ENCODE measurements around the gene APPL2. TPM values are rescaled to one million over a fixed set of nuclear protein-coding genes. Genes with fewer than 3 reads are reported as not detected.

APPL2 gene
- total RNA-seq, 1 experiment from 2014 or later, result 16.1 TPM

DNA sequence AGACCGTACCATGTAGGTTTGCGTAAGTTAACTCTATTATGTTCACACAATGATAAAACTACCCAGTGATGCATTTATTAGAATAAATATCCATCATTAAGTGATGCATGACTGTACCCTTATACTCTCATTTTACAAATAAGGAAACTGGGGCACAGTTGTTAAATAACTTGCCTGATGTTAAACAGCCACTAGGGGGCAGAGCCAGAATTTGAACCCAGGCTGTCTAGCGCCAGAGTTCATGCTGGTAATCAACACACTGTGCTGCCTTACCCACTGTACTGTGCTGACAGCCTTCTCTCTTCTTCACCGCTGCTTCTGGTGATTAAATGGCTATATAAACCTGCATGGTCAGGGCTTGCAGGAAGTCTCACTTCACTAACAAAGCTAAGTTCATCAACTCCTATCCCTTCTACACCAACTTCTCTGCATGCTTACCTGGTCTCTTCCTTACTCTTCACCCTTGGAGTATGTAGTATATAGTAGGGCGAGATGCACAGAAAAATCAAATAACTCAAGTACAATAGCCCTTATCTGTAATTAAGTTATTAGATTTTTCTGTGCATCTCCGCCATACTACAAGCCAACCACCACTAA lies 43.6 kb upstream of the APPL2 start:
- Mint-ChIP-seq H3K27ac (no peak overlapping the region), H3K9me3 (no peaks in the 10 kb centered on the region; the same call in 1 of the 2 replicates), H3K4me3 (no peak overlapping the region), H3K27me3 (ENCODE audit: low read depth) (no peaks in the 10 kb centered on the region; the same call in none of the 2 replicates), H3K4me1 (peaks cover 10% of the 10 kb centered on the region), H3K36me3 (no peaks in the 10 kb centered on the region)
- TF ChIP-seq, protein P1, sequence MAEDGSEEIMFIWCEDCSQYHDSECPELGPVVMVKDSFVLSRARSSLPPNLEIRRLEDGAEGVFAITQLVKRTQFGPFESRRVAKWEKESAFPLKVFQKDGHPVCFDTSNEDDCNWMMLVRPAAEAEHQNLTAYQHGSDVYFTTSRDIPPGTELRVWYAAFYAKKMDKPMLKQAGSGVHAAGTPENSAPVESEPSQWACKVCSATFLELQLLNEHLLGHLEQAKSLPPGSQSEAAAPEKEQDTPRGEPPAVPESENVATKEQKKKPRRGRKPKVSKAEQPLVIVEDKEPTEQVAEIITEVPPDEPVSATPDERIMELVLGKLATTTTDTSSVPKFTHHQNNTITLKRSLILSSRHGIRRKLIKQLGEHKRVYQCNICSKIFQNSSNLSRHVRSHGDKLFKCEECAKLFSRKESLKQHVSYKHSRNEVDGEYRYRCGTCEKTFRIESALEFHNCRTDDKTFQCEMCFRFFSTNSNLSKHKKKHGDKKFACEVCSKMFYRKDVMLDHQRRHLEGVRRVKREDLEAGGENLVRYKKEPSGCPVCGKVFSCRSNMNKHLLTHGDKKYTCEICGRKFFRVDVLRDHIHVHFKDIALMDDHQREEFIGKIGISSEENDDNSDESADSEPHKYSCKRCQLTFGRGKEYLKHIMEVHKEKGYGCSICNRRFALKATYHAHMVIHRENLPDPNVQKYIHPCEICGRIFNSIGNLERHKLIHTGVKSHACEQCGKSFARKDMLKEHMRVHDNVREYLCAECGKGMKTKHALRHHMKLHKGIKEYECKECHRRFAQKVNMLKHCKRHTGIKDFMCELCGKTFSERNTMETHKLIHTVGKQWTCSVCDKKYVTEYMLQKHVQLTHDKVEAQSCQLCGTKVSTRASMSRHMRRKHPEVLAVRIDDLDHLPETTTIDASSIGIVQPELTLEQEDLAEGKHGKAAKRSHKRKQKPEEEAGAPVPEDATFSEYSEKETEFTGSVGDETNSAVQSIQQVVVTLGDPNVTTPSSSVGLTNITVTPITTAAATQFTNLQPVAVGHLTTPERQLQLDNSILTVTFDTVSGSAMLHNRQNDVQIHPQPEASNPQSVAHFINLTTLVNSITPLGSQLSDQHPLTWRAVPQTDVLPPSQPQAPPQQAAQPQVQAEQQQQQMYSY (CRISPR knock-in tag; IDR thresholded peaks at IDR 0.05), result no peak
- TF ChIP-seq, protein P2, sequence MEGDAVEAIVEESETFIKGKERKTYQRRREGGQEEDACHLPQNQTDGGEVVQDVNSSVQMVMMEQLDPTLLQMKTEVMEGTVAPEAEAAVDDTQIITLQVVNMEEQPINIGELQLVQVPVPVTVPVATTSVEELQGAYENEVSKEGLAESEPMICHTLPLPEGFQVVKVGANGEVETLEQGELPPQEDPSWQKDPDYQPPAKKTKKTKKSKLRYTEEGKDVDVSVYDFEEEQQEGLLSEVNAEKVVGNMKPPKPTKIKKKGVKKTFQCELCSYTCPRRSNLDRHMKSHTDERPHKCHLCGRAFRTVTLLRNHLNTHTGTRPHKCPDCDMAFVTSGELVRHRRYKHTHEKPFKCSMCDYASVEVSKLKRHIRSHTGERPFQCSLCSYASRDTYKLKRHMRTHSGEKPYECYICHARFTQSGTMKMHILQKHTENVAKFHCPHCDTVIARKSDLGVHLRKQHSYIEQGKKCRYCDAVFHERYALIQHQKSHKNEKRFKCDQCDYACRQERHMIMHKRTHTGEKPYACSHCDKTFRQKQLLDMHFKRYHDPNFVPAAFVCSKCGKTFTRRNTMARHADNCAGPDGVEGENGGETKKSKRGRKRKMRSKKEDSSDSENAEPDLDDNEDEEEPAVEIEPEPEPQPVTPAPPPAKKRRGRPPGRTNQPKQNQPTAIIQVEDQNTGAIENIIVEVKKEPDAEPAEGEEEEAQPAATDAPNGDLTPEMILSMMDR (IDR thresholded peaks at IDR 0.05), result peak; percentile 80
- ChIA-PET CTCF (no interaction called here), POLR2A (no interaction called here)
- ATAC-seq, result peak; percentile 83
- peak; percentile 47 for DNase-seq (ENCODE audit: low spot score)

DNA sequence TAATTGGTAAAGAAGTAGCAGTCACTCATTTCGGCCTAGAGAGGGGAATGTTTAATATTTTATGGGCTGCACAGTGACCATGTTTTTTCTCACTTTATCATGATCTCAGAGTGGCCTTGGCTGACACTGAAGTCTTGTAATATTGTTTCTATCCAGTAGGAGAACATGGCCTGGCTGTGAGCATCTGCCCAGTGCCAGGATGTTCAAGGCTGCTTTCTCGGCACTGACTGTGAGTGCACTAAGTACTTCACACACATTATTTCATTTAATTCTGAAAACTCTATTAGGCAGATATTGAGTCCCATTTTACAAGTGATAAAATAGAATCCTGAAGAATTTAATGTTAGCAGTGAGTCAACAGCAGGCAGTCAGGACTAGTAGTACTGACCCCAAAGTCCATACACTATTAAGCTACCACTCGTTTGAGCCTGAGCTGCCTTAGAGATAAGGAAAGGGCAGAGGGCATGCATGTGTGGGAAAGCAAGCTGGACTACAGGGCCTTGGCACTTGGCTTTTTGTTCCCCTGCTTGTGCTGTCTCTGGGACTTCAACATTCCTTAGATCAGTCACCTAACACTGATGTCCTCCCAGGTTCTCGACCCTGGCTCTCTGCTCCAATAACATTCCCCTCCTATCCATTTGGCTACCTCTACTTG lies 42.2 kb upstream of the APPL2 start:
- ChIA-PET POLR2A (interaction anchor here (0.5 kb wide), 1 partner anchor 553 kb away, joined by 3 read pairs; no protein-coding TSS in a partner anchor), CTCF (no interaction called here)
- Mint-ChIP-seq H3K27me3 (ENCODE audit: low read depth) (no peaks in the 10 kb centered on the region), H3K27ac (no peak overlapping the region), H3K4me1 (peaks cover 10% of the 10 kb centered on the region), H3K4me3 (no peak overlapping the region), H3K36me3 (no peaks in the 10 kb centered on the region), H3K9me3 (peaks cover 4% of the 10 kb centered on the region)
- peak; percentile 64 for ATAC-seq
- DNase-seq (ENCODE audit: low spot score), result no peak
- TF ChIP-seq SOX15 (CRISPR knock-in tag; IDR thresholded peaks at IDR 0.05), result no peak
- TF ChIP-seq GABPB1 (CRISPR knock-in tag; IDR thresholded peaks at IDR 0.05), result no peak
- no peak for TF ChIP-seq FOXP4 (CRISPR knock-in tag; IDR thresholded peaks at IDR 0.05)
- TF ChIP-seq, protein P3, sequence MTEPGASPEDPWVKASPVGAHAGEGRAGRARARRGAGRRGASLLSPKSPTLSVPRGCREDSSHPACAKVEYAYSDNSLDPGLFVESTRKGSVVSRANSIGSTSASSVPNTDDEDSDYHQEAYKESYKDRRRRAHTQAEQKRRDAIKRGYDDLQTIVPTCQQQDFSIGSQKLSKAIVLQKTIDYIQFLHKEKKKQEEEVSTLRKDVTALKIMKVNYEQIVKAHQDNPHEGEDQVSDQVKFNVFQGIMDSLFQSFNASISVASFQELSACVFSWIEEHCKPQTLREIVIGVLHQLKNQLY (CRISPR knock-in tag; IDR thresholded peaks at IDR 0.05), result no peak
- TF ChIP-seq, protein P4, sequence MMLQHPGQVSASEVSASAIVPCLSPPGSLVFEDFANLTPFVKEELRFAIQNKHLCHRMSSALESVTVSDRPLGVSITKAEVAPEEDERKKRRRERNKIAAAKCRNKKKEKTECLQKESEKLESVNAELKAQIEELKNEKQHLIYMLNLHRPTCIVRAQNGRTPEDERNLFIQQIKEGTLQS (CRISPR knock-in tag; conservative IDR thresholded peaks at IDR 0.05), result no peak
- TF ChIP-seq NR2C2 (CRISPR knock-in tag; IDR thresholded peaks at IDR 0.05), result no peak
- no peak for TF ChIP-seq SMAD4 (CRISPR knock-in tag; IDR thresholded peaks at IDR 0.05)
- TF ChIP-seq ZNF396 (CRISPR knock-in tag; IDR thresholded peaks at IDR 0.05; ENCODE audit: borderline replicate concordance), result no peak
- no peak for TF ChIP-seq SP1 (CRISPR knock-in tag; conservative IDR thresholded peaks at IDR 0.05)
- no peak for TF ChIP-seq TEAD1 (CRISPR knock-in tag; IDR thresholded peaks at IDR 0.05)
- TF ChIP-seq ZNF121 (CRISPR knock-in tag; IDR thresholded peaks at IDR 0.05), result no peak
- TF ChIP-seq ZBTB43 (CRISPR knock-in tag; IDR thresholded peaks at IDR 0.05), result no peak
- no peak for TF ChIP-seq HMGXB4 (CRISPR knock-in tag; IDR thresholded peaks at IDR 0.05)
- TF ChIP-seq, protein P5, sequence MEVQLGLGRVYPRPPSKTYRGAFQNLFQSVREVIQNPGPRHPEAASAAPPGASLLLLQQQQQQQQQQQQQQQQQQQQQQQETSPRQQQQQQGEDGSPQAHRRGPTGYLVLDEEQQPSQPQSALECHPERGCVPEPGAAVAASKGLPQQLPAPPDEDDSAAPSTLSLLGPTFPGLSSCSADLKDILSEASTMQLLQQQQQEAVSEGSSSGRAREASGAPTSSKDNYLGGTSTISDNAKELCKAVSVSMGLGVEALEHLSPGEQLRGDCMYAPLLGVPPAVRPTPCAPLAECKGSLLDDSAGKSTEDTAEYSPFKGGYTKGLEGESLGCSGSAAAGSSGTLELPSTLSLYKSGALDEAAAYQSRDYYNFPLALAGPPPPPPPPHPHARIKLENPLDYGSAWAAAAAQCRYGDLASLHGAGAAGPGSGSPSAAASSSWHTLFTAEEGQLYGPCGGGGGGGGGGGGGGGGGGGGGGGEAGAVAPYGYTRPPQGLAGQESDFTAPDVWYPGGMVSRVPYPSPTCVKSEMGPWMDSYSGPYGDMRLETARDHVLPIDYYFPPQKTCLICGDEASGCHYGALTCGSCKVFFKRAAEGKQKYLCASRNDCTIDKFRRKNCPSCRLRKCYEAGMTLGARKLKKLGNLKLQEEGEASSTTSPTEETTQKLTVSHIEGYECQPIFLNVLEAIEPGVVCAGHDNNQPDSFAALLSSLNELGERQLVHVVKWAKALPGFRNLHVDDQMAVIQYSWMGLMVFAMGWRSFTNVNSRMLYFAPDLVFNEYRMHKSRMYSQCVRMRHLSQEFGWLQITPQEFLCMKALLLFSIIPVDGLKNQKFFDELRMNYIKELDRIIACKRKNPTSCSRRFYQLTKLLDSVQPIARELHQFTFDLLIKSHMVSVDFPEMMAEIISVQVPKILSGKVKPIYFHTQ (CRISPR knock-in tag; IDR thresholded peaks at IDR 0.05), result no peak
- no peak for TF ChIP-seq NFYB (CRISPR knock-in tag; conservative IDR thresholded peaks at IDR 0.05; ENCODE audit: low read depth)
- TF ChIP-seq NFE2L1 (CRISPR knock-in tag; IDR thresholded peaks at IDR 0.05), result no peak
